HG03196 (cell line): Measurements from ENCODE around the gene NEK3.
A peak's percentile ranks its signal among the peaks of the same experiment; 100 is the strongest.
"Not testable (repeated sequence)": the region's sequence is repeated elsewhere in the genome, so short reads cannot be mapped to it uniquely, and the experiment has no call there.

ENCODE experiments used
- ATAC-seq: cut with Tn5 transposase; IDR thresholded peaks from one replicate; pipeline ENCODE4 v1.9.1; 2021; ENCODE audit not compliant: unreplicated experiment

The NEK3 gene

GRCh38 chr13:52170828-52171391 lies 11.5 kb upstream of the NEK3 start:
- not testable (repeated sequence) for ATAC-seq

GRCh38 chr13:52169839-52170238 lies 10.4 kb upstream of the NEK3 start:
- ATAC-seq, result no peak

GRCh38 chr13:52165411-52165810 lies 6.0 kb upstream of the NEK3 start:
- no peak for ATAC-seq

GRCh38 chr13:52164989-52165388 lies 5.6 kb upstream of the NEK3 start:
- ATAC-seq, result no peak

- ATAC-seq, result not testable (repeated sequence)
Observed at GRCh38 chr13:52163878-52164277, 4.5 kb upstream of the NEK3 start.

- no peak for ATAC-seq
Observed at GRCh38 chr13:52162279-52163101, 3.1 kb upstream of the NEK3 start.

- no peak for ATAC-seq
Observed at GRCh38 chr13:52161181-52161646, 1.8 kb upstream of the NEK3 start.

GRCh38 chr13:52160506-52160905 lies 1.1 kb upstream of the NEK3 start:
- ATAC-seq, result no peak

GRCh38 chr13:52160053-52160452 lies 656 bp upstream of the NEK3 start:
- ATAC-seq, result no peak

GRCh38 chr13:52158629-52159158 lies 703 bp downstream of the NEK3 start:
- ATAC-seq, result peak; percentile 17

GRCh38 chr13:52156724-52157261 lies 2.6 kb downstream of the NEK3 start:
- no peak for ATAC-seq

GRCh38 chr13:52155177-52155576 lies 4.2 kb downstream of the NEK3 start:
- no peak for ATAC-seq

- no peak for ATAC-seq
Observed at GRCh38 chr13:52147225-52147624, 12.2 kb downstream of the NEK3 start.

GRCh38 chr13:52141299-52141698 lies 18.1 kb downstream of the NEK3 start:
- ATAC-seq, result no peak

GRCh38 chr13:52137489-52137888 lies 21.9 kb downstream of the NEK3 start:
- no peak for ATAC-seq

GRCh38 chr13:52136763-52137162 lies 22.6 kb downstream of the NEK3 start:
- ATAC-seq, result no peak

- no peak for ATAC-seq
Observed at GRCh38 chr13:52130641-52131040, 28.8 kb downstream of the NEK3 start.

GRCh38 chr13:52128714-52129700 lies 30.4 kb downstream of the NEK3 start, which contains the start of gene NEK5:
Gene NEK5, minus strand, starts transcription at chr13:52129073. Its CDS starts 1,591 bp downstream, at chr13:52127482.
- ATAC-seq, result peak; percentile 69

GRCh38 chr13:52127783-52128702 lies 31.4 kb downstream of the NEK3 start:
- ATAC-seq, result no peak

GRCh38 chr13:52127378-52127777 lies 32.0 kb downstream of the NEK3 start:
- ATAC-seq, result no peak
